AG09309 (cell line): ENCODE data around the gene PKP4.

Source experiments
- DNase-seq: peaks from one replicate; pipeline ENCODE4 v3.0.0-alpha.2; 2010; ENCODE audit warnings: low read depth
- H3K4me3 ChIP-seq: 2 replicates; pipeline ENCODE4 v1.5.1; 2011; ENCODE audit warnings: mild to moderate bottlenecking, low read depth, low read length, moderate library complexity; ENCODE audit not compliant: control insufficient read depth
- CTCF ChIP-seq: IDR thresholded peaks from 2 replicates; pipeline ENCODE4 v1.5.1; 2011; ENCODE audit warnings: mild to moderate bottlenecking, low read depth, low read length, inconsistent platforms; ENCODE audit not compliant: insufficient read depth, control insufficient read depth; ENCODE audit errors: missing control alignments

The PKP4 gene

GRCh38 chr2:158456309-158457066 is at the start of gene PKP4, which contains the start of gene CCDC148:
Gene PKP4 (plus strand): TSS chr2:158456952. CDS start chr2:158533185, 76,233 bp downstream.
Gene CCDC148 (minus strand): TSS chr2:158456753. CDS start chr2:158456439, 314 bp downstream.
- peak; percentile 55 for DNase-seq
- peak within 1 kb of the TSS; percentile 93 for H3K4me3 ChIP-seq
- no peak for TF ChIP-seq CTCF

GRCh38 chr2:158407031-158407430 is 49.7 kb upstream of the PKP4 start:
- H3K4me3 ChIP-seq: no peak overlapping the region
- DNase-seq: no peak
- TF ChIP-seq CTCF: no peak

- TF ChIP-seq CTCF: no peak
- H3K4me3 ChIP-seq: no peak overlapping the region
- no peak for DNase-seq
These were observed 46.6 kb upstream of the PKP4 start for GRCh38 chr2:158410132-158410531.

- no peak for DNase-seq
- no peak overlapping the region for H3K4me3 ChIP-seq
- no peak for TF ChIP-seq CTCF
These were observed 45.0 kb upstream of the PKP4 start for GRCh38 chr2:158411748-158412147.

- no peak for DNase-seq
- no peak overlapping the region for H3K4me3 ChIP-seq
These were observed 44.5 kb upstream of the PKP4 start for GRCh38 chr2:158412206-158412605.

GRCh38 chr2:158413581-158413980 is 43.2 kb upstream of the PKP4 start:
- no peak for DNase-seq
- H3K4me3 ChIP-seq: no peak overlapping the region
- no peak for TF ChIP-seq CTCF

More at GRCh38 chr2:158412206-158412605, 44.5 kb upstream of the PKP4 start:
- no peak for TF ChIP-seq CTCF
